Ishikawa (cell line): Measurements from ENCODE around the gene LIF.

Source experiments
- CEBPB ChIP-seq: IDR thresholded peaks from 2 replicates; pipeline ENCODE4 v1.6.1; 2012
- EP300 ChIP-seq: IDR thresholded peaks from 2 replicates; pipeline ENCODE4 v1.6.1; 2012; ENCODE audit warnings: borderline replicate concordance
- FOXM1 ChIP-seq: IDR thresholded peaks from 2 replicates; pipeline ENCODE4 v1.6.1; 2012; ENCODE audit warnings: low read depth, borderline replicate concordance
- MAX ChIP-seq: IDR thresholded peaks from 2 replicates; pipeline ENCODE4 v1.6.1; 2012
- NFIC ChIP-seq: IDR thresholded peaks from 2 replicates; pipeline ENCODE4 v1.6.1; 2012
- RAD21 ChIP-seq: IDR thresholded peaks from 2 replicates; pipeline ENCODE4 v1.6.1; 2012; ENCODE audit warnings: low read depth
- REST ChIP-seq: IDR thresholded peaks from 2 replicates; pipeline ENCODE4 v1.6.1; 2012; ENCODE audit warnings: low read depth, mild to moderate bottlenecking
- TAF1 ChIP-seq: IDR thresholded peaks from 2 replicates; pipeline ENCODE4 v1.6.1; 2012; ENCODE audit warnings: low read depth, mild to moderate bottlenecking
- TEAD4 ChIP-seq: IDR thresholded peaks from 2 replicates; pipeline ENCODE4 v1.6.1; 2012
- USF1 ChIP-seq: IDR thresholded peaks from 2 replicates; pipeline ENCODE4 v1.6.1; 2012
- YY1 ChIP-seq: IDR thresholded peaks from 2 replicates; pipeline ENCODE4 v1.6.1; 2012; ENCODE audit warnings: low read depth

- TF ChIP-seq REST (no peak), YY1 (no peak), NFIC (no peak), CEBPB (no peak), RAD21 (no peak), MAX (no peak), TAF1 (no peak), EP300 (no peak), TEAD4 (no peak), USF1 (no peak), FOXM1 (no peak)
Observed at GRCh38 chr22:30224161-30224857, 22.2 kb downstream of the LIF start.
